Measurements from ENCODE around the gene IFNGR2. TPM values are rescaled to one million over a fixed set of nuclear protein-coding genes. Genes with fewer than 3 reads are reported as not detected.
"Not testable (repeated sequence)": the region's sequence is repeated elsewhere in the genome, so short reads cannot be mapped to it uniquely, and the experiment has no call there.

Gene IFNGR2
- total and polyA plus RNA-seq, 3 experiments from 2014 or later, result 2.3 to 3.1 (median 3.1) TPM

DNA sequence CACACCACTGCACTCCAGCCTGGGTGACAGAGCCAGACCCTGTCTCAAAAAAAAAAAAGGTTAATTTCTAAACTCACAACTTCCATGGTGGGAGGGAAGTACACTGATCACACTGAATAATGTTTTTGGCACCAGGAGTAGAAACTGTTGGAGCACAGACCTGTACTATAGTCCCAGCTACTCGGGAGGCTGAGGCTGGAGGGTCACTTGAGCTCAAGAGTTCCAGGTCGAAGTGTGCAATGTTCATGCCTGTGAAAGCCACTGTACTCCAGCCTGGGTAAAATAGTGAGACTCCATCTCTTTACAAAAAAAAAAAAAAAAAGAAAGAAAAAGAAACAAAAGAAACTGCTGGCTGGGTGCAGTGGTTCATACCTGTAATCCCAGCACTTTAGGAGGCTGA, 41.3 kb downstream of the IFNGR2 start:
- no peaks in the 10 kb centered on the region for H3K27me3 ChIP-seq (ENCODE audit: insufficient read depth, low read length, poor library complexity, severe bottlenecking)
- Mint-ChIP-seq H3K9me3 (no peaks in the 10 kb centered on the region), H3K4me3 (no peak overlapping the region), H3K36me3 (peaks cover 4 to 50% (median 16%) of the 10 kb centered on the region in 3 donors), H3K27ac (no peak overlapping the region), H3K27me3 (no peaks in the 10 kb centered on the region), H3K4me1 (peaks cover 0 to 5% (median 3%) of the 10 kb centered on the region in 3 donors)
- H3K4me3 ChIP-seq (ENCODE audit: low read length), result no peak overlapping the region
- no peaks in the 10 kb centered on the region for H3K4me1 ChIP-seq (ENCODE audit: insufficient read depth, low read length)
- H3K36me3 ChIP-seq (ENCODE audit: insufficient read depth, low read length), result no peaks in the 10 kb centered on the region
- CTCF ChIA-PET, result interaction anchor here (0.6 to 4.6 kb wide), 27 partner anchors 13 to 613 kb away, joined by 3 to 33 read pairs (median 5); partner anchors contain the start of gene IFNAR1
- POLR2A ChIA-PET, result interaction anchor here (0.6 kb wide), 1 partner anchor 743 kb away, joined by 6 read pairs; no protein-coding TSS in a partner anchor
- H3K27ac ChIP-seq (ENCODE audit: low read depth, low read length), result no peak overlapping the region
- no peak for DNase-seq
- H3K9me3 ChIP-seq (ENCODE audit: low read length), result no peaks in the 10 kb centered on the region

DNA sequence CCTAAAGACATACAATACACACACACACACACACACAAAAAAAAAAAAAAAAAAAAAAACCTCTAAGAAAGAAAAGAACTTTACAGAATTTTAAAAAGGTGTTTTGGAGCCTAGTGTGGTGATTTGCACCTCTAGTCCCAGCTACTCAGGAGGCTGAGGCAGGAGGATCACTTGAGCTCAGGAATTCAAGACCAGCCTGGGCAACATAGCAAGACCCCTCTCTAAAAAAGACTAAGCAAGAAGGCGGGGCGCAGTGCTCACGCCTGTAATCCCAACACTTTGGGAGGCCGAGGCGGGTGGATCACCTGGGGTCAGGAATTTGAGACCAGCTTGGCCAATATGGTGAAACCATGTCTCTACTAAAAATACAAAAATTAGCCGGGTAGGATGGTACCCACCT, 43.4 kb downstream of the IFNGR2 start:
- not testable (repeated sequence) for H3K4me1 ChIP-seq (ENCODE audit: insufficient read depth, low read length); H3K9me3 Mint-ChIP-seq; H3K27me3 ChIP-seq (ENCODE audit: insufficient read depth, low read length, poor library complexity, severe bottlenecking); H3K36me3 ChIP-seq (ENCODE audit: insufficient read depth, low read length); H3K27me3 Mint-ChIP-seq; H3K27ac Mint-ChIP-seq; H3K4me3 ChIP-seq (ENCODE audit: low read length); H3K27ac ChIP-seq (ENCODE audit: low read depth, low read length); H3K9me3 ChIP-seq (ENCODE audit: low read length); H3K4me1 Mint-ChIP-seq; H3K4me3 Mint-ChIP-seq; DNase-seq
- ChIA-PET CTCF (interaction anchor here (0.8 to 4.6 kb wide), 7 partner anchors 85 to 250 kb away, joined by 3 to 33 read pairs (median 8); no protein-coding TSS in a partner anchor), POLR2A (interaction anchor here (0.7 kb wide), 1 partner anchor 260 kb away, joined by 7 read pairs; no protein-coding TSS in a partner anchor)
- H3K36me3 Mint-ChIP-seq, result peaks cover 4 to 53% (median 15%) of the 10 kb centered on the region in 3 donors

DNA sequence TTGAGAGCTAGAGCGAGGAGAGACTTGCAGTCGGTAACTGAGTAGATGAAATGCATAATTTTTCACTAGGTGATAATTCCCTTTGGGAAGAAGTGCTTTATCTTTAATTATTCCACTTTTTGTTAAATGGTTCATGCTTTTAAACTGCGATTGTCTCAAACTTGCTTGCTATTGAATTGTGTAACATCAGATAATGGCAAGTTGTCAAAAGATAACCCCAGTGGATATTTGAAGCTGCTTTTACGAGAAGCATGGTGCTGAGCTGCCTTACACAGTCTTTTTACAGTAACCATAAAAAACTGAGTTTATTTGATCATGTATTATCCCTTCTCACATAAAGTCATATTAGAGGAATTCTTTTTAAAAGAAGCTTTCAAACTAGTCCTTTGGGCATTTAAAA, 46.4 kb downstream of the IFNGR2 start:
- H3K4me1 ChIP-seq (ENCODE audit: insufficient read depth, low read length), result no peaks in the 10 kb centered on the region
- no peak overlapping the region for H3K27ac ChIP-seq (ENCODE audit: low read depth, low read length)
- H3K4me3 ChIP-seq (ENCODE audit: low read length), result no peak overlapping the region
- DNase-seq, result no peak
- CTCF ChIA-PET, result interaction anchor here (1.3 kb wide), 1 partner anchor 88 kb away, joined by 3 read pairs; no protein-coding TSS in a partner anchor
- H3K4me1 Mint-ChIP-seq, result peaks cover 0 to 5% (median 3%) of the 10 kb centered on the region in 3 donors
- no peaks in the 10 kb centered on the region for H3K9me3 Mint-ChIP-seq
- H3K27me3 ChIP-seq (ENCODE audit: insufficient read depth, low read length, poor library complexity, severe bottlenecking), result no peaks in the 10 kb centered on the region
- H3K9me3 ChIP-seq (ENCODE audit: low read length), result no peaks in the 10 kb centered on the region
- H3K4me3 Mint-ChIP-seq, result no peak overlapping the region
- H3K36me3 Mint-ChIP-seq, result peaks cover 7 to 54% (median 17%) of the 10 kb centered on the region in 3 donors
- POLR2A ChIA-PET, result no interaction called here
- no peak overlapping the region for H3K27ac Mint-ChIP-seq
- no peaks in the 10 kb centered on the region for H3K36me3 ChIP-seq (ENCODE audit: insufficient read depth, low read length)
- no peaks in the 10 kb centered on the region for H3K27me3 Mint-ChIP-seq

DNA sequence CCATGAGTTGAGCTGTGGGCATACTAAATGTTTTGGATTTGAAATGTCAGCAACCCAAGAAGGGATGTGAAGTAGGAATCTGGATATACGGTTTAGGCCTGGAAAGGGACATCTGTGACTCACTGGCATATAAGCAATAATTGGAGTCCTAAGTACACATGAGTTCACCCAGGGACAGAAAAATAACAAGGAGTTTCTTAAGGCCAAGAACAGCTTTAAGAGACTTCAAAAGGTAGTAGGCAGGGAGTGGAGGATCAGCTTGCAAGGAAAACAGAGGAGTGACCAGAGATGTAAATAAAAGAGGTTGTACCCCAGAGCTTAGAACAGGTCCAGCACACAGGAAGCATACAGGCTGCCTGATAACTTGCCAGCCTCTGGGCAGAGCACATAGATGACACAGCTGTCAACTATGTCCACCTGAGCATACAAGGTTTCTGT, 48.4 kb downstream of the IFNGR2 start:
- no peaks in the 10 kb centered on the region for H3K27me3 Mint-ChIP-seq
- Histone ChIP-seq H3K27ac (ENCODE audit: low read depth, low read length) (no peak overlapping the region), H3K4me1 (ENCODE audit: insufficient read depth, low read length) (no peaks in the 10 kb centered on the region), H3K4me3 (ENCODE audit: low read length) (no peak overlapping the region), H3K9me3 (ENCODE audit: low read length) (no peaks in the 10 kb centered on the region), H3K36me3 (ENCODE audit: insufficient read depth, low read length) (peaks cover 7% of the 10 kb centered on the region), H3K27me3 (ENCODE audit: insufficient read depth, low read length, poor library complexity, severe bottlenecking) (no peaks in the 10 kb centered on the region)
- peaks cover 4 to 56% (median 12%) of the 10 kb centered on the region in 3 donors for H3K36me3 Mint-ChIP-seq
- H3K4me3 Mint-ChIP-seq, result no peak overlapping the region
- POLR2A ChIA-PET, result no interaction called here
- CTCF ChIA-PET, result interaction anchor here (0.9 to 1.0 kb wide), 2 partner anchors 154 to 511 kb away, joined by 3 read pairs; no protein-coding TSS in a partner anchor
- H3K27ac Mint-ChIP-seq, result peak overlapping the region in 1 of 8 donors; percentile 77
- H3K9me3 Mint-ChIP-seq, result no peaks in the 10 kb centered on the region
- no peaks in the 10 kb centered on the region for H3K4me1 Mint-ChIP-seq
- no peak for DNase-seq

DNA sequence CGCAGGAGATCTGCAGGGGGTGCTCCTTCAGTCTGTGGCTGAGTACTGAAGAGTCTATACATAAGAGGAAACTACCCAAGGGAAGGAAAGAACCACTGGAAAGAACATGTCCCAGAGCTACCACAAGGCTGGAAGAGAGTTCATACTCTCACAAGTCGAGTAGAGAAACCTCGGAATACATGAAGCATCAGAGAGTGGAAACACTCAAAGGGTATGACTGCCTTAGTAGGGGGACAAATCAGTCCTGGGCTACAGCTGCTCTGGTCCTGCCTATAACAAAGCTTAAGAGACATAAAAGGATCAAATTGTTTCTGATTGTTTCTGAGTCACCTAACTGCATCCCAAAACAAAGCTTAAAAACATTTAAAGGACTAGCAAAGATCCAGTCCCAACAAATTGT, 49.1 kb downstream of the IFNGR2 start:
- POLR2A ChIA-PET, result no interaction called here
- peaks cover 7% of the 10 kb centered on the region for H3K36me3 ChIP-seq (ENCODE audit: insufficient read depth, low read length)
- no peaks in the 10 kb centered on the region for H3K9me3 ChIP-seq (ENCODE audit: low read length)
- Mint-ChIP-seq H3K4me1 (no peaks in the 10 kb centered on the region), H3K9me3 (no peaks in the 10 kb centered on the region), H3K27ac (peak overlapping the region in 2 of 8 donors; percentile 16 to 58), H3K36me3 (peaks cover 4 to 57% (median 11%) of the 10 kb centered on the region in 3 donors), H3K27me3 (no peaks in the 10 kb centered on the region), H3K4me3 (no peak overlapping the region)
- H3K4me1 ChIP-seq (ENCODE audit: insufficient read depth, low read length), result no peaks in the 10 kb centered on the region
- no peak overlapping the region for H3K27ac ChIP-seq (ENCODE audit: low read depth, low read length)
- no peaks in the 10 kb centered on the region for H3K27me3 ChIP-seq (ENCODE audit: insufficient read depth, low read length, poor library complexity, severe bottlenecking)
- CTCF ChIA-PET, result interaction anchor here (1.2 kb wide), 1 partner anchor 154 kb away, joined by 4 read pairs; no protein-coding TSS in a partner anchor
- H3K4me3 ChIP-seq (ENCODE audit: low read length), result no peak overlapping the region
- DNase-seq, result no peak

DNA sequence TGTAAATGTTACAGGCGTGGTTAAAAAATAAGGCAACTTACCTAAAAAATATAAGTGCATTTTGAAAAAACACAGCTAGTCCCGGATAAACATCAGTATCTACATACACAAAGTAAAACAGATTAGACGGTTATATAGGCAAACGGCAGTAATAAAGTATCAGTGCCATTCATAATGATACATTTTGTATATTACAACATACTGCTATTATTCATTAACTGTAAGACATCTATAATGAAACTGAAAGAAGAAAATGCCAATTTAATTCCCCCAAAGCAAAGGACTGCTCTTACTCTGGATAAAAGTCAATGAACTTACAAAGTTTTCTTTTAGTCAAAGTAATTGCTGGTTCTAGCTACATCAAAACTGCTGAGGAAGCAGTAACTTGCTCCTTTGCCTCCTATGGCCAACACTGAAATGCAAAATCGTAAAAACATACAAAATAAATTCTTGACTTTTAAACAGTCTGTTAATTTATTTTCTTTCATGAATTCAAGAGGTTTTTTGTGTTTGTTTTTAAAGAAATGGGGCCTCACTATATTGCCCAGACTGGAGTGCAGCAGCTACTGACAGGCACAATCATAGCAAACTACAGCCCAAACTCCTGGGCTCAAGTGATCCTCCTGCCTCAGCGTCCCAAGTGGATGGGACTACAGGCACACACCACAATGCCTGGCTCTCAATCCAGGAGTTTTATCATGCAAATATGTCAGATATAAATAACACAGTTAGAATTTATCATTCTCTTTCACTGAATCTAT, 52.7 kb downstream of the IFNGR2 start:
- H3K9me3 ChIP-seq (ENCODE audit: low read length), result no peaks in the 10 kb centered on the region
- H3K36me3 ChIP-seq (ENCODE audit: insufficient read depth, low read length), result peaks cover 10% of the 10 kb centered on the region
- H3K27ac ChIP-seq (ENCODE audit: low read depth, low read length), result no peak overlapping the region
- Mint-ChIP-seq H3K36me3 (peaks cover 8 to 68% (median 15%) of the 10 kb centered on the region in 3 donors), H3K9me3 (no peaks in the 10 kb centered on the region), H3K27me3 (no peaks in the 10 kb centered on the region), H3K4me1 (no peaks in the 10 kb centered on the region), H3K4me3 (no peak overlapping the region), H3K27ac (no peak overlapping the region)
- no peaks in the 10 kb centered on the region for H3K4me1 ChIP-seq (ENCODE audit: insufficient read depth, low read length)
- no peak overlapping the region for H3K4me3 ChIP-seq (ENCODE audit: low read length)
- CTCF ChIA-PET, result interaction anchor here (1.0 kb wide), 1 partner anchor 10 kb away, joined by 3 read pairs; no protein-coding TSS in a partner anchor
- POLR2A ChIA-PET, result interaction anchor here (0.8 kb wide), 1 partner anchor 35 kb away, joined by 3 read pairs; no protein-coding TSS in a partner anchor
- no peaks in the 10 kb centered on the region for H3K27me3 ChIP-seq (ENCODE audit: insufficient read depth, low read length, poor library complexity, severe bottlenecking)
- no peak for DNase-seq

DNA sequence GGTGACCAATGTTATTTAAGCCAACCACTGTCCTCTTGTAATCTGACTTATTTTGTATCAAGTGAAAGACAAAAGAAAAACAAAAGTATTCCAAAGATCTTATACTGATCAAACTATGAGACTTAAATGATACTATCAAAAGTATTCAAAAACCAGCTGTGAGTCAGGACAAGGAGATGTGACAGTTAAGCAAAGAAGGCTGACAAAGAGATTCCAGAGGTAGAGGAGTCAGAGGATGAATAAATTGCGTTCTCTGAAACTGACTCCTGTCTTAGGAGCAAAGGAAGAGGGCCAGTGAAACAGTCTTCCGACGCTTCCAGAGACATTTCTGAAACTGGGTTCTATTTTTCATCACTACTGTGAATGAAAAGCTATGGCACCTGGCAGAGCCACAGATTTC, 55.6 kb downstream of the IFNGR2 start:
- Histone ChIP-seq H3K4me3 (ENCODE audit: low read length) (no peak overlapping the region), H3K27ac (ENCODE audit: low read depth, low read length) (no peak overlapping the region), H3K27me3 (ENCODE audit: insufficient read depth, low read length, poor library complexity, severe bottlenecking) (no peaks in the 10 kb centered on the region), H3K9me3 (ENCODE audit: low read length) (no peaks in the 10 kb centered on the region), H3K36me3 (ENCODE audit: insufficient read depth, low read length) (peaks cover 12% of the 10 kb centered on the region), H3K4me1 (ENCODE audit: insufficient read depth, low read length) (no peaks in the 10 kb centered on the region)
- POLR2A ChIA-PET, result no interaction called here
- Mint-ChIP-seq H3K27ac (no peak overlapping the region), H3K4me3 (no peak overlapping the region), H3K27me3 (no peaks in the 10 kb centered on the region), H3K4me1 (no peaks in the 10 kb centered on the region), H3K9me3 (no peaks in the 10 kb centered on the region), H3K36me3 (peaks cover 4 to 60% (median 9%) of the 10 kb centered on the region in 3 donors)
- DNase-seq, result no peak
- CTCF ChIA-PET, result interaction anchor here (0.6 kb wide), 1 partner anchor 133 kb away, joined by 4 read pairs; no protein-coding TSS in a partner anchor
